HG03095 (cell line): ENCODE data around the gene PITX2.
"Not testable (repeated sequence)": the region's sequence is repeated elsewhere in the genome, so short reads cannot be mapped to it uniquely, and the experiment has no call there.

Experiments used
- ATAC-seq: cut with Tn5 transposase; IDR thresholded peaks from one replicate; pipeline ENCODE4 v1.9.1; 2021; ENCODE audit warnings: moderate library complexity; ENCODE audit not compliant: unreplicated experiment

PITX2 gene

GRCh38 chr4:110612631-110613269, 10.1 kb downstream of the PITX2 start:
- no peak for ATAC-seq

GRCh38 chr4:110611968-110612447, 10.9 kb downstream of the PITX2 start:
- no peak for ATAC-seq

- peak; percentile 79 for ATAC-seq
Observed at GRCh38 chr4:110610940-110611831, 11.7 kb downstream of the PITX2 start.

GRCh38 chr4:110610620-110610939, 12.3 kb downstream of the PITX2 start:
- no peak for ATAC-seq

GRCh38 chr4:110609044-110609750, 13.7 kb downstream of the PITX2 start:
- ATAC-seq: no peak

- no peak for ATAC-seq
Observed at GRCh38 chr4:110605077-110605476, 17.8 kb downstream of the PITX2 start.

GRCh38 chr4:110602061-110602460, 20.8 kb downstream of the PITX2 start:
- ATAC-seq: no peak

- no peak for ATAC-seq
Observed at GRCh38 chr4:110597582-110597981, 25.3 kb downstream of the PITX2 start.

GRCh38 chr4:110596431-110596830, 26.4 kb downstream of the PITX2 start:
- no peak for ATAC-seq

- no peak for ATAC-seq
Observed at GRCh38 chr4:110595583-110595982, 27.3 kb downstream of the PITX2 start.

- ATAC-seq: no peak
Observed at GRCh38 chr4:110589297-110589696, 33.6 kb downstream of the PITX2 start.

- ATAC-seq: no peak
Observed at GRCh38 chr4:110587666-110588285, 35.1 kb downstream of the PITX2 start.

GRCh38 chr4:110586131-110586850, 36.6 kb downstream of the PITX2 start:
- no peak for ATAC-seq

- not testable (repeated sequence) for ATAC-seq
Observed at GRCh38 chr4:110576696-110577095, 46.2 kb downstream of the PITX2 start.
